AG09319 (cell line): Measurements from ENCODE around the gene RMI2.
A peak's percentile ranks its signal among the peaks of the same experiment; 100 is the strongest.

ENCODE experiments used
- DNase-seq: peaks from one replicate; pipeline ENCODE4 v3.0.0-alpha.2; 2010; ENCODE audit warnings: low read depth; ENCODE audit errors: extremely low read depth
- CTCF ChIP-seq: IDR thresholded peaks from 2 replicates; pipeline ENCODE4 v1.5.1; 2011; ENCODE audit warnings: low read depth, mild to moderate bottlenecking, inconsistent platforms, low read length, moderate library complexity

RMI2 gene

GRCh38 chr16:11312718-11313492 lies 32.4 kb upstream of the RMI2 start:
- no peak for TF ChIP-seq CTCF
- peak; percentile 37 for DNase-seq

GRCh38 chr16:11313493-11314308 lies 31.6 kb upstream of the RMI2 start:
- TF ChIP-seq CTCF: no peak
- DNase-seq: no peak

GRCh38 chr16:11314309-11314894 lies 30.9 kb upstream of the RMI2 start:
- DNase-seq: no peak
- TF ChIP-seq CTCF: no peak

- no peak for DNase-seq
- TF ChIP-seq CTCF: no peak
Measured at GRCh38 chr16:11315510-11315909, 29.7 kb upstream of the RMI2 start.

- TF ChIP-seq CTCF: no peak
- no peak for DNase-seq
Measured at GRCh38 chr16:11316331-11317015, 28.8 kb upstream of the RMI2 start.

- DNase-seq: no peak
Measured at GRCh38 chr16:11318817-11319216, 26.4 kb upstream of the RMI2 start.

More at GRCh38 chr16:11318817-11319216, 26.4 kb upstream of the RMI2 start:
- TF ChIP-seq CTCF: no peak
